Prostate gland (tissue), 2 donors: ENCODE measurements around the gene FHOD3. TPM values are rescaled to one million over a fixed set of nuclear protein-coding genes. Genes with fewer than 3 reads are reported as not detected.

Source experiments
- DNase-seq: peaks from one replicate; pipeline ENCODE4 v3.0.0-alpha.2; 2019; ENCODE audit warnings: low spot score
- H3K27ac ChIP-seq, 2 donors: fragments of 200-600 bp; sonication (generic); 2 replicates each; pipeline ENCODE4 v1.5.1; 2017 to 2019
- H3K27me3 ChIP-seq: fragments of 200-600 bp; sonication (generic); replicated peaks from 2 replicates; pipeline ENCODE4 v1.5.1; 2019; ENCODE audit not compliant: insufficient read depth
- H3K36me3 ChIP-seq, 2 donors: fragments of 200-600 bp; sonication (generic); 1 replicate in 1 of 2; 2 replicates in 1 of 2; pipeline versions ENCODE4 v1.5.1 to v1.8.1; 2017 to 2019
- H3K4me1 ChIP-seq: fragments of 200-600 bp; sonication (generic); replicated peaks from 2 replicates; pipeline ENCODE4 v1.5.1; 2019
- H3K4me3 ChIP-seq, 2 donors: fragments of 200-600 bp; sonication (generic); 2 replicates each; pipeline ENCODE4 v1.5.1; 2017 to 2019
- H3K9me3 ChIP-seq: fragments of 200-600 bp; sonication (generic); 2 replicates; pipeline ENCODE4 v1.5.1; 2017
- POLR2A ChIP-seq: fragments of 450-650 bp; IDR thresholded peaks from one replicate; pipeline ENCODE4 v1.6.1; 2016; ENCODE audit warnings: antibody characterized with exemption, mild to moderate bottlenecking
- POLR2AphosphoS5 ChIP-seq: sonication (generic); formaldehyde crosslinking; IDR thresholded peaks from one replicate; pipeline ENCODE4 v1.6.1; 2017; ENCODE audit warnings: antibody characterized with exemption
- WGBS: methylation state at CpG from one replicate; pipeline ENCODE4 v1.1.5; 2018; 5-methylcytosine and 5-hydroxymethylcytosine counted together
- intact Hi-C: fragments of 100-400 bp; cut with DNase I; formaldehyde crosslinking; loops from one replicate; pipeline ENCODE4 v1.14.2; 2022
- total RNA-seq, 2 donors: library from RNA; depleted of rRNA; stranded (reverse); fragments of >200 nt; gene quantifications; one replicate each; pipeline ENCODE4 v1.1.0, GENCODE V29; 2016
- TF ChIP-seq, protein P1 (sequence below), 4 experiments: fragments of 200-600 bp in 2 of 4; fragments of 450-650 bp in 2 of 4; sonication (generic) in 2 of 4; IDR thresholded peaks; 1 replicate in 3 of 4; 2 replicates in 1 of 4; pipeline ENCODE4 v1.5.1; 2016 to 2019; ENCODE audit warnings: antibody characterized with exemption in 4 of 4, mild to moderate bottlenecking in 2 of 4, moderate library complexity in 2 of 4

Gene FHOD3
- total RNA-seq, 2 donors from 2014 or later: 25.1 to 52.5 TPM

DNA sequence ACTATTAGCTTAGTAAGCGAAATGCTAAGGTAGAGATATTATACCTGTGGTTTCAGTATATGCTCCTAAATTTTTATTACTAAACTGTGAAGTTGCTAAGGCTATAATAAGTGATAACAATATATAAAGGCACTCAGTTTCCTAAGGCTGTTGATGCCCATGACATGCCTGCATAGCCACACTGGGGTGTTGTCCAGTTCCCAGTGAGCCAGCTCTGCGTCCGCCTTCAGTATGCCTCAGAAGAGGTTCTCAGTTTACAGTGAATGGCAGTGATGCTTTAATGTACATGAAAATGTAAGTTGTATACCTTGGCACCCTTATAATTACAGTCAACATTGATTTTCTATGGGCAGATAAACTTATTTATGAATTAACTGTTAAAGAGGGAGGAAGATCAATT, 7.2 kb downstream of the FHOD3 start:
- no peaks in the 10 kb centered on the region for H3K9me3 ChIP-seq
- no peaks in the 10 kb centered on the region for H3K36me3 ChIP-seq
- 93% methylated on average over 3 of the region's 3 CpGs for WGBS
- intact Hi-C loops: loop anchor here (10.0 kb wide), 1 partner anchor 90 kb away; no protein-coding TSS in a partner anchor
- H3K4me1 ChIP-seq: no peaks in the 10 kb centered on the region
- H3K27me3 ChIP-seq: no peaks in the 10 kb centered on the region
- DNase-seq: no peak
- TF ChIP-seq POLR2AphosphoS5 (no peak), POLR2A (no peak)
- TF ChIP-seq, protein P1, sequence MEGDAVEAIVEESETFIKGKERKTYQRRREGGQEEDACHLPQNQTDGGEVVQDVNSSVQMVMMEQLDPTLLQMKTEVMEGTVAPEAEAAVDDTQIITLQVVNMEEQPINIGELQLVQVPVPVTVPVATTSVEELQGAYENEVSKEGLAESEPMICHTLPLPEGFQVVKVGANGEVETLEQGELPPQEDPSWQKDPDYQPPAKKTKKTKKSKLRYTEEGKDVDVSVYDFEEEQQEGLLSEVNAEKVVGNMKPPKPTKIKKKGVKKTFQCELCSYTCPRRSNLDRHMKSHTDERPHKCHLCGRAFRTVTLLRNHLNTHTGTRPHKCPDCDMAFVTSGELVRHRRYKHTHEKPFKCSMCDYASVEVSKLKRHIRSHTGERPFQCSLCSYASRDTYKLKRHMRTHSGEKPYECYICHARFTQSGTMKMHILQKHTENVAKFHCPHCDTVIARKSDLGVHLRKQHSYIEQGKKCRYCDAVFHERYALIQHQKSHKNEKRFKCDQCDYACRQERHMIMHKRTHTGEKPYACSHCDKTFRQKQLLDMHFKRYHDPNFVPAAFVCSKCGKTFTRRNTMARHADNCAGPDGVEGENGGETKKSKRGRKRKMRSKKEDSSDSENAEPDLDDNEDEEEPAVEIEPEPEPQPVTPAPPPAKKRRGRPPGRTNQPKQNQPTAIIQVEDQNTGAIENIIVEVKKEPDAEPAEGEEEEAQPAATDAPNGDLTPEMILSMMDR (IDR thresholded peaks at IDR 0.05): no peak
- H3K4me3 ChIP-seq: no peak overlapping the region
- no peak overlapping the region for H3K27ac ChIP-seq

DNA sequence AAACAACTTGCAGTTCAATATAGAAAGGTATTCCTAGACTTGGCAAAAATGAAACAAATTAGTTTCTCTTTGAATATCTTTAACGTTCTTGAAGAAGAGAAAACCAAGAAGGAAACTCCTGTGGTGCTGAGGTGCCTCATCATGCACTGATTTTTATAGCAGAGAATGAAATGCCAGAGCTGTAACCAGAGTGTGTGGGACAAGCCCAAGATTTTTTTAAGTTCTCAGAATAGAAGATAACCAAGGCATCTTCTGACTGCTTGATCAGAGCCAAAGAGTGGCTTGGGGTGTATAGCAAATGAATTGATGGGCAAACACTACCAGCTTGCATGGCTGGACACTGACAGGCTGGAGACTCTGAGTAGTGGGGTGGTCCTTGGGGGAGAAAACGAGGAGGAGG, 7.9 kb downstream of the FHOD3 start:
- no peak overlapping the region for H3K4me3 ChIP-seq
- no peaks in the 10 kb centered on the region for H3K36me3 ChIP-seq
- 63% methylated on average over 2 of the region's 2 CpGs for WGBS
- no peak for DNase-seq
- H3K27ac ChIP-seq: no peak overlapping the region
- TF ChIP-seq, protein P1 (IDR thresholded peaks at IDR 0.05): no peak
- TF ChIP-seq POLR2AphosphoS5 (no peak), POLR2A (no peak)
- no peaks in the 10 kb centered on the region for H3K4me1 ChIP-seq
- no peaks in the 10 kb centered on the region for H3K27me3 ChIP-seq
- no peaks in the 10 kb centered on the region for H3K9me3 ChIP-seq
- intact Hi-C loops: loop anchor here (10.0 kb wide), 1 partner anchor 89 kb away; no protein-coding TSS in a partner anchor

DNA sequence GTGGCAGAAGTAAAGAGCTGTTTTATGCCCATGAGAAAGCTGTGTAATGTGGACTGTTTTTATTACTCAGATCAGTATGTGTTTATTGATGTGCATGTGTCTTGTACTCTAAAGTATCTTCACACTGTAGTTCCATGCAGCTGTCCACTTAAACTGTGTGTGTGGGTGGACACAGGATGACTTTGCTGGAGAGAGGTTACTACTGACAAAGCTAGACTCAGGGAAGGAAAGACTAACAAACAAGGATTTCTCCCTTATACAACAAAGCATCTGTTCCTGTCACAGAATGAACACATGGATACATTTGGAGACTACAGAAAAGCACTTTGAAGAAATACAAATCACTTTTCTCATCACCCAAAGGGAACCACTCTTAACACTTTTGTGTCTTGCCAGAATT, 10.0 kb downstream of the FHOD3 start:
- intact Hi-C loops: loop anchor here (10.0 kb wide), 1 partner anchor 87 kb away; no protein-coding TSS in a partner anchor
- no peaks in the 10 kb centered on the region for H3K36me3 ChIP-seq
- H3K27me3 ChIP-seq: no peaks in the 10 kb centered on the region
- H3K4me3 ChIP-seq: no peak overlapping the region
- H3K4me1 ChIP-seq: no peaks in the 10 kb centered on the region
- no peak for TF ChIP-seq POLR2A
- no peak for TF ChIP-seq POLR2AphosphoS5
- TF ChIP-seq, protein P1 (IDR thresholded peaks at IDR 0.05): no peak
- H3K27ac ChIP-seq: no peak overlapping the region
- H3K9me3 ChIP-seq: no peaks in the 10 kb centered on the region
- no peak for DNase-seq

DNA sequence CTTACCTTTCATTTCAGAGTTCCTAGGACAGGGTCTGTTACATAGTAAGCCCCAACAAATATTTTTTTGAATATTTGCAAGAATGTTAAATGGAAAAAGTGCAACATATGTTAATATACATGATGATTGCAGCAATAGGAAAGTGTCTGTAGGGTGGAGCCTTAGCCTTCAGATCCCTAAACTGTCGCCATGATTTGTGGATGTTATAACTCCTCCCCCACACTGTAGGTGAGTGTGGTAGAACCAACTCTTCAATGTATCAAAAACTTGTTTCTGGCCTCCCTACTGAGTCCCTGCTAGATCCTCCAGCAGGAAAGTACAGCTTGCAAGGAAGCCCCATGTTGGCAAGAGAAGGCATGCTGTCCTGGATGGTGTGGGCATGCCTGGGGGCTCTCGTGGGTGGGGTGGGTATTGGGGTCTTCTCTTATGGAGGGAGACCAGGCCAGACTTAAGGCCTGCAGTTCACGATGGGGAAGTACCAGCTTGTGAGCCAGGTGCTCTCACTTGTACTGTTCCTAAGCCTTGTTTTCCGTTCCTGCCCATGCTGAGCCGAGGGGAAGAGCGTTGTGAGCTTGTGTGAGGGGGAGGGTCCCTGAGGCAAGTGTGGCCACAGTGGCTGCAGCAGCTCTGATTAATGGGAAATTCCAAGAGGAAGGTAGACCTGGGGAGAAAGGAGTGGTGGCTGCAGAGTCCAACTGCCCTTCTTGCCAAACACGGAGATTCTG, 11.4 kb downstream of the FHOD3 start:
- Histone ChIP-seq H3K9me3 (no peaks in the 10 kb centered on the region), H3K36me3 (no peaks in the 10 kb centered on the region), H3K27ac (no peak overlapping the region), H3K4me3 (no peak overlapping the region), H3K4me1 (no peaks in the 10 kb centered on the region), H3K27me3 (no peaks in the 10 kb centered on the region)
- no peak for DNase-seq
- intact Hi-C loops: loop anchor here (10.0 kb wide), 1 partner anchor 86 kb away; no protein-coding TSS in a partner anchor
- TF ChIP-seq POLR2AphosphoS5 (no peak), POLR2A (no peak)
- TF ChIP-seq, protein P1 (IDR thresholded peaks at IDR 0.05): no peak
- WGBS: 79% methylated on average over 7 of the region's 7 CpGs
